ENCODE measurements around the gene PTPN11. TPM values are rescaled to one million over a fixed set of nuclear protein-coding genes. Genes with fewer than 3 reads are reported as not detected.

The PTPN11 gene
- total RNA-seq, 1 experiment from 2014 or later, result 181 TPM

- Histone ChIP-seq H3K9ac (ENCODE audit: low read length) (no peak overlapping the region), H3K9me3 (ENCODE audit: control insufficient read depth in 1 of 2, insufficient read depth in 1 of 2, low read depth in 1 of 2, low read length in 2 of 2) (no peaks in the 10 kb centered on the region), H3K4me2 (ENCODE audit: low read length) (no peak overlapping the region), H3K36me3 (ENCODE audit: control insufficient read depth in 1 of 2, insufficient read depth in 2 of 2, low read length in 2 of 2) (peaks cover 0 to 3% of the 10 kb centered on the region in 2 experiments; a peak in 1 of 4 replicates), H3K27ac (ENCODE audit: low read depth, low read length) (no peak overlapping the region), H3K27me3 (ENCODE audit: insufficient read depth, low read length) (no peaks in the 10 kb centered on the region), H3K4me1 (ENCODE audit: control insufficient read depth in 1 of 2, insufficient read depth in 2 of 2, low read length in 2 of 2) (no peaks in the 10 kb centered on the region), H3K4me3 (replicated peaks in 1 of 2; ENCODE audit: low read depth in 1 of 2, low read length in 2 of 2) (no peak overlapping the region), H3K9me2 (ENCODE audit: insufficient read depth) (no peaks in the 10 kb centered on the region), H2AFZ (ENCODE audit: low read depth, low read length, poor library complexity, severe bottlenecking) (no peak overlapping the region), H4K20me1 (ENCODE audit: insufficient read depth) (0 out of 2 replicates have a peak, but pooled peaks cover 3% of the 10 kb centered on the region), H3K79me2 (ENCODE audit: insufficient read depth, low read length) (peaks cover 37% of the 10 kb centered on the region)
- ChIA-PET CTCF (no interaction called here), RAD21 (ENCODE audit: low non-redundant PET in 1 of 2, low total read pairs in 2 of 2, uncharacterized antibody in 2 of 2, unreplicated experiment in 2 of 2) (no interaction called here), POLR2A (no interaction called here)
- intact Hi-C loops (cut with micrococcal nuclease), result no loop called here
- BruUV-seq (replicated peaks), result no TSS peak
- TF ChIP-seq FOSL1 (IDR thresholded peaks at IDR 0.05; ENCODE audit: low read depth) (no peak), CBX3 (IDR thresholded peaks at IDR 0.05; ENCODE audit: low read depth) (no peak), ZNF274 (IDR thresholded peaks at IDR 0.05; ENCODE audit: low read depth, low read length) (no peak), EZH2phosphoT487 (IDR thresholded peaks at IDR 0.05; ENCODE audit: borderline replicate concordance) (no peak), POLR2AphosphoS5 (IDR thresholded peaks at IDR 0.05; ENCODE audit: low read depth, low read length) (no peak), POLR2A (IDR thresholded peaks at IDR 0.05; ENCODE audit: borderline replicate concordance, extremely low read depth, insufficient read depth, insufficient read length) (no peak), EZH2 (IDR thresholded peaks at IDR 0.05) (no peak), JUND (IDR thresholded peaks at IDR 0.05) (no peak)
- ATAC-seq (no peak), DNase-seq (ENCODE audit: low read depth, low spot score) (no peak)
Observed at GRCh38 chr12:112466011-112466422, 47.3 kb downstream of the PTPN11 start.

GRCh38 chr12:112466835-112467234, 48.1 kb downstream of the PTPN11 start:
- H3K36me3 ChIP-seq (ENCODE audit: control insufficient read depth in 1 of 2, insufficient read depth in 2 of 2, low read length in 2 of 2), result peaks cover 0 to 3% of the 10 kb centered on the region in 2 experiments; a peak in 1 of 4 replicates
- ChIA-PET CTCF (no interaction called here), POLR2A (no interaction called here), RAD21 (ENCODE audit: low non-redundant PET in 1 of 2, low total read pairs in 2 of 2, uncharacterized antibody in 2 of 2, unreplicated experiment in 2 of 2) (no interaction called here)
- 0 out of 2 replicates have a peak, but pooled peaks cover 3% of the 10 kb centered on the region for H4K20me1 ChIP-seq (ENCODE audit: insufficient read depth)
- TF ChIP-seq ZBTB33 (IDR thresholded peaks at IDR 0.05; ENCODE audit: extremely low read depth, insufficient replicate concordance, low read length), result no peak
- TF ChIP-seq CEBPB (IDR thresholded peaks at IDR 0.05; ENCODE audit: low read depth), result no peak
- no peak for TF ChIP-seq JUND (IDR thresholded peaks at IDR 0.05)
- TF ChIP-seq EGR1 (IDR thresholded peaks at IDR 0.05; ENCODE audit: low read depth), result no peak
- TF ChIP-seq EZH2 (IDR thresholded peaks at IDR 0.05), result no peak
- no peak for TF ChIP-seq CTCF (IDR thresholded peaks at IDR 0.05 in 2 of 3, conservative IDR thresholded peaks at IDR 0.05 in 1 of 3; ENCODE audit: borderline replicate concordance in 1 of 3, insufficient read depth in 1 of 3, low read depth in 2 of 3, low read length in 2 of 3)
- no peak for TF ChIP-seq SIN3A (IDR thresholded peaks at IDR 0.05; ENCODE audit: low read depth)
- no peak overlapping the region for H3K27ac ChIP-seq (ENCODE audit: low read depth, low read length)
- H3K9ac ChIP-seq (ENCODE audit: low read length), result no peak overlapping the region
- no peak overlapping the region for H2AFZ ChIP-seq (ENCODE audit: low read depth, low read length, poor library complexity, severe bottlenecking)
- no peaks in the 10 kb centered on the region for H3K4me1 ChIP-seq (ENCODE audit: control insufficient read depth in 1 of 2, insufficient read depth in 2 of 2, low read length in 2 of 2)
- H3K9me2 ChIP-seq (ENCODE audit: insufficient read depth), result no peaks in the 10 kb centered on the region
- no peak overlapping the region for H3K4me3 ChIP-seq (replicated peaks in 1 of 2; ENCODE audit: low read depth in 1 of 2, low read length in 2 of 2)
- no TSS peak for BruUV-seq (replicated peaks)
- H3K9me3 ChIP-seq (ENCODE audit: control insufficient read depth in 1 of 2, insufficient read depth in 1 of 2, low read depth in 1 of 2, low read length in 2 of 2), result no peaks in the 10 kb centered on the region
- no peaks in the 10 kb centered on the region for H3K27me3 ChIP-seq (ENCODE audit: insufficient read depth, low read length)
- intact Hi-C loops (cut with micrococcal nuclease), result no loop called here
- no peak overlapping the region for H3K4me2 ChIP-seq (ENCODE audit: low read length)
- DNase-seq (ENCODE audit: low read depth, low spot score) (no peak), ATAC-seq (no peak)
- peaks cover 33% of the 10 kb centered on the region for H3K79me2 ChIP-seq (ENCODE audit: insufficient read depth, low read length)

Measured in HCT116 (cell line).